Measurements from ENCODE around the gene LRRTM2.

The LRRTM2 gene

DNA sequence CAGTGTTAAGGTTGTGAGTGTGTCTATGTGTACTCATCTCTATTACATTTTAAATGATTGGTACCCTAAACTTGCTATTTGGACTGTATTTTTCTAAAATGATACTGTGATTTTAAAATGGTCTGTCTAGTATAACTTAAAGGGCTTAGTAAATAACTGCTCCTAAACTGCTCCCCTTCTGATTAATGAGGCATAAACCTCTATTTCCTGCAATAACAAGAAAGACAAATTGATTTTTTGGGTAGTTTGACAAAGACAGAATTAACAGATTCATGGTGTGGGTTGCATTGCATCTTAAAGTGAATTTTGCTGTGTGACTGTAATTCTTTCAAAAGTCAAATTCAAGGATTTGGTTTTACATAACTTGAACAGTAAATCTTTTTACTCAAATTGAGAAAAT lies 8.1 kb upstream of the LRRTM2 start:
- Histone ChIP-seq H3K36me3 (ENCODE audit: insufficient read depth, low read length) (peaks cover 16% of the 10 kb centered on the region), H3K27me3 (ENCODE audit: insufficient read depth, low read length) (no peaks in the 10 kb centered on the region), H3K27ac (ENCODE audit: low read depth, low read length) (no peak overlapping the region), H3K4me1 (ENCODE audit: control insufficient read depth, insufficient read depth, low read length, unreplicated experiment) (no peaks in the 10 kb centered on the region), H3K79me2 (ENCODE audit: control insufficient read depth, insufficient read depth, low read length, unreplicated experiment) (peaks cover 42% of the 10 kb centered on the region), H3K4me3 (ENCODE audit: low read depth, low read length) (no peak overlapping the region), H2AFZ (ENCODE audit: low read length, unreplicated experiment) (no peak overlapping the region)

DNA sequence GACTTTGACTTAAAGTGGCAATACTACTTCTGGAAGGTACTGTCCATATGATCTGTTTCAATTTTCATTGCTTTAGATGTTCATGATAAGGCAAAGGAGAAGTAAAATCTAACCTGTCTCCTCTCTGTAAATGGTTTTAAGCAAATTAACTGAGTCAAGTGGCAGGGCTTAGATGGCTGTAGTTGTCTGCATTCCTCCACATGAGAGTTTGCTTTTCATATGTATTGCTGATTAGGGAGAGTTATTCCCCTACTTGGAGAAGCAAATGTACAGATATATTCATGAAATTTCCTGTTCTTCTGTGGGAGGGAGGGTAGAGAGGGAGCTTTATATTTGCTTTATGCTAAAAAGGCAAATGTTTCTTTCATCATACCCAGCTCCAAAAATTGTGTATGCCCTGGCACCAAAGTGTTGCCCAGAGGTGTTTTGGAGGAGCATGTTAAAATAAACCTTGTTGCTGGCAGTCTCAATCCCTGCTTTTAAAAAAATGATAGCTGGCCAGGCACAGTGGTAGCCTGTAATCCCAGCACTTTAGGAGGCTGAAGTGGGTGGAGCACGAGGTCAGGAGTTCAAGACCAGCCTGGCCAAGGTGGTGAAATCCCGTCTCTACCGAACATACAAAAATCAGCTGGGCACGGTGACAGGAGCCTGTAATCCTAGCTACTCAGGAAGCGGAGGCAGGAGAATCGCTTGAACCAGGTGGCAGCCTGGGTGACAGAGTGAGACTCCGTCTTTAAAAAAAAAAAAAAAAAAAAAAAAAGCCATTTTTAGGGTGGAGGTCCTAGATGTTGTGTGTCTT lies 3.5 kb upstream of the LRRTM2 start:
- no peak overlapping the region for H3K27ac ChIP-seq (ENCODE audit: low read depth, low read length)

DNA sequence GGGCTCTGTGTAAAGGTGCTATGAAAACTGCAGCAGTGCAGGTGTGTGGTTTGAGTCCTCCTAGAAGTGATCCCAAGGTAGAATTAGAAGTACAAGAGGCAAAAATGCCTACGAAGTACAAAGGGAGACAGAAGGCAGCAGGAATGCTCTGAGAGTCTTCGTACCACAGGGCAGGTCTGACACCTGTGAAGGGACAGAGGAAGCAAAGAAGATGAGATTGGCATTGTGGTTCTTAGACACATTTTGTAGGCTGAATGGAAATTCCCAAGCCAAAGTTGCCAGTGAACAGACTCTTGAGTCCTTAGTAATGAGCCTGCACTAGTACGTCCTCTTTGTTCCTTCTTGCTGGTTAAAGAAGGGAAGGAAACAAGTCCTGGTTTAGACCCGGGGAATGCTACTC lies 1.7 kb upstream of the LRRTM2 start:
- Histone ChIP-seq H3K4me1 (ENCODE audit: control insufficient read depth, insufficient read depth, low read length, unreplicated experiment) (peaks cover 11% of the 10 kb centered on the region), H3K27ac (ENCODE audit: low read depth, low read length) (no peak overlapping the region), H3K36me3 (ENCODE audit: insufficient read depth, low read length) (no peaks in the 10 kb centered on the region), H2AFZ (ENCODE audit: low read length, unreplicated experiment) (no peak overlapping the region), H3K27me3 (ENCODE audit: insufficient read depth, low read length) (no peaks in the 10 kb centered on the region), H3K79me2 (ENCODE audit: control insufficient read depth, insufficient read depth, low read length, unreplicated experiment) (peaks cover 68% of the 10 kb centered on the region), H3K4me3 (ENCODE audit: low read depth, low read length) (no peak overlapping the region)

More for the DNA sequence above, 3.5 kb upstream of the LRRTM2 start:
- no peak overlapping the region for H2AFZ ChIP-seq (ENCODE audit: low read length, unreplicated experiment)
- peaks cover 66% of the 10 kb centered on the region for H3K79me2 ChIP-seq (ENCODE audit: control insufficient read depth, insufficient read depth, low read length, unreplicated experiment)
- H3K4me1 ChIP-seq (ENCODE audit: control insufficient read depth, insufficient read depth, low read length, unreplicated experiment) = peaks cover 8% of the 10 kb centered on the region
- H3K27me3 ChIP-seq (ENCODE audit: insufficient read depth, low read length) = no peaks in the 10 kb centered on the region
- H3K4me3 ChIP-seq (ENCODE audit: low read depth, low read length) = no peak overlapping the region
- H3K36me3 ChIP-seq (ENCODE audit: insufficient read depth, low read length) = no peaks in the 10 kb centered on the region

DNA sequence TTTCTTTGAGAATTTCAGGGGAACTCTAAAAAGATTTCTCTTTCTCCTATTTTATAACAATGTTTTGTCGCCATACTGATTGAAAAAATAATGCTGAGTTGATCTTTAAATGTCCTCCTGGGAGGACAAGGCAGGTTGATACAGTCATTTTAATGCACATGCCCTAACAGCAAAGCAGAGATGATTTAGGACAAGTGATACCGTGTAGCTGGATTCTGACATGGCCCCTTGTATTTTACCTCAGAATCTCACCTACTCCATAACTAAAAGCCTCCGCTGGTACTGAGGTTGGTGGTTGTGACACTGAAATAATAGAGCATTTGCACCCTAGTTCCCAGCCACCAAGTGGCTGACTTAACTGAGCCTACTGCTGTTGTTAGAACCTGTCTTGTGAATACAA lies 811 bp upstream of the LRRTM2 start:
- Histone ChIP-seq H3K27ac (ENCODE audit: low read depth, low read length) (no peak overlapping the region), H3K27me3 (ENCODE audit: insufficient read depth, low read length) (no peaks in the 10 kb centered on the region), H3K36me3 (ENCODE audit: insufficient read depth, low read length) (no peaks in the 10 kb centered on the region), H2AFZ (ENCODE audit: low read length, unreplicated experiment) (no peak overlapping the region), H3K4me1 (ENCODE audit: control insufficient read depth, insufficient read depth, low read length, unreplicated experiment) (peaks cover 11% of the 10 kb centered on the region), H3K79me2 (ENCODE audit: control insufficient read depth, insufficient read depth, low read length, unreplicated experiment) (peaks cover 67% of the 10 kb centered on the region), H3K4me3 (ENCODE audit: low read depth, low read length) (no peak overlapping the region)

DNA sequence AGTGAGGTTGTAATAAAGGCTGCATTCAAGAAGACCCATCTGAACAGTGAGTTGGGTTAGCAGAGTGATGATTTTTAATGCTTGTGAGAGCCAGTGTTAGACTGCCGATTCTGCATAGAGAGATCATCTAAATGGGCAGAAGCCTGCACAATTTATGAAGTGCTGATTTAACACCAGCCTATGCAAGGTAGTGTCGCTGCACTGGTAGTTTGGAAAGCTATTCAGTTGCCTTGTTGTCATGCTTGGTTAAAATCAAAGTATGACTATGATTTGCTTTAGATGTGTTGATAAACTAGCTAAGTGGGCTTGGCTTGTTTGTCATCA lies 379 bp upstream of the LRRTM2 start:
- Histone ChIP-seq H3K4me3 (ENCODE audit: low read depth, low read length) (peak overlapping the region; percentile 76), H3K4me1 (ENCODE audit: control insufficient read depth, insufficient read depth, low read length, unreplicated experiment) (peaks cover 13% of the 10 kb centered on the region), H3K79me2 (ENCODE audit: control insufficient read depth, insufficient read depth, low read length, unreplicated experiment) (peaks cover 67% of the 10 kb centered on the region), H2AFZ (ENCODE audit: low read length, unreplicated experiment) (no peak overlapping the region), H3K36me3 (ENCODE audit: insufficient read depth, low read length) (no peaks in the 10 kb centered on the region), H3K27me3 (ENCODE audit: insufficient read depth, low read length) (no peaks in the 10 kb centered on the region), H3K27ac (ENCODE audit: low read depth, low read length) (peak overlapping the region; percentile 19; the same call in 1 of the 2 replicates)

DNA sequence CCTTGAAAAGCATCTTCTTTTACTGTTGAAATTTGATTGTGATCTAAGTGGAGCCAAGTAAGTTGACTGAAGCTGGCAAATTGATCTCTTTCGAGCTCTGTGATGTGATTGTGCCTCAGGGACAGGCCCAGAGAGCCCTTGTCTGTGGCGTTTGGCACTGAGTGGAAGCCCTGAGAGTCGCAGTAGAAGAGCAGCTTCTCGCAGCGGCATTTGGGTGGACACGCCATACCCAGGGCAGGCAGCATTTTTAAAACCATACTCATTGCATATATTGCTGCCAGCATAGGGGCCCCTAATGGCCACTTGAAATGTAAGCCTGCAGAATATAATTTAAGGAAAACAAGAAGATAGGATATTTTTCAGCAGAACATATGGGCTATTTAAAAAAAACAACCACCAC lies 894 bp downstream of the LRRTM2 start:
- H2AFZ ChIP-seq (ENCODE audit: low read length, unreplicated experiment) = no peak overlapping the region
- H3K4me1 ChIP-seq (ENCODE audit: control insufficient read depth, insufficient read depth, low read length, unreplicated experiment) = peaks cover 24% of the 10 kb centered on the region
- H3K27ac ChIP-seq (ENCODE audit: low read depth, low read length) = no peak overlapping the region
- peaks cover 68% of the 10 kb centered on the region for H3K79me2 ChIP-seq (ENCODE audit: control insufficient read depth, insufficient read depth, low read length, unreplicated experiment)
- peak overlapping the region; percentile 76 for H3K4me3 ChIP-seq (ENCODE audit: low read depth, low read length)
- H3K36me3 ChIP-seq (ENCODE audit: insufficient read depth, low read length) = no peaks in the 10 kb centered on the region
- H3K27me3 ChIP-seq (ENCODE audit: insufficient read depth, low read length) = no peaks in the 10 kb centered on the region

DNA sequence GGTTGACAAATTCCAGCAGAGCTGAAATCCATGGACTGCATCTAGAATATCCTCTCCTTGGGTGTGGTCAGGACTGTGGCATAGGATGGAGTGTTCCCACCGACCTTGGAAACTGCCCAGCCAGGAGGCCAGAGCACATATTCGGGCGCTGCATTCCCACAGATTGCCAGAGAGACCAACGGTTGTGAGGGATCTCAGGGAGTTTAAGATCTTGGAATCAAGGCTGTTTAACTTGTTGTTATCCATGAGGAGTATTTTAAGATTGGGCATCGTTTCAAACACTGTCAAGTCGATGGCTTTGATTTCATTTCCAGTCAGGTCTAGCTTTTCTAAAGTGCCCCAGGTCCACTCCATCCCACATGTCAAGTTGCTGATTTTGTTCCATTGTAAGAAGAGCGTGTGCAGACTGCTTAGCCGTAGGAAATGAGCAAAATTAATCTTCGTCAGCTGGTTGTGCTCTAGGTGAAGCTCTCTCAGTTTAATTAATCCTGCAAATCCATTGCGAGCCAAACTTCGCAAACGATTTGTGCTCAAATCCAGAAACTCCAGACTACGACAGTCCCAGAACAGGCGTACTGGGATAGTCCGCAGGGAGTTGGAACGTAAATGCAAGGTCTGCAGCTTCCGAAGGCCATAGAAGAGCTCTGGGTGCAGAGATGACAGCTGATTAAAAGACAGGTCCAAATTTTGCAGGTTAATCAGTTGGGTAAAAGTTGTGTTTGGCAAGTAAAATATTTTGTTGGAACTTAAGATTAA lies 1.5 kb downstream of the LRRTM2 start:
- Histone ChIP-seq H3K4me3 (ENCODE audit: low read depth, low read length) (peak overlapping the region; percentile 76), H3K27me3 (ENCODE audit: insufficient read depth, low read length) (no peaks in the 10 kb centered on the region), H2AFZ (ENCODE audit: low read length, unreplicated experiment) (no peak overlapping the region), H3K27ac (ENCODE audit: low read depth, low read length) (no peak overlapping the region), H3K79me2 (ENCODE audit: control insufficient read depth, insufficient read depth, low read length, unreplicated experiment) (peaks cover 66% of the 10 kb centered on the region), H3K36me3 (ENCODE audit: insufficient read depth, low read length) (no peaks in the 10 kb centered on the region), H3K4me1 (ENCODE audit: control insufficient read depth, insufficient read depth, low read length, unreplicated experiment) (peaks cover 24% of the 10 kb centered on the region)

DNA sequence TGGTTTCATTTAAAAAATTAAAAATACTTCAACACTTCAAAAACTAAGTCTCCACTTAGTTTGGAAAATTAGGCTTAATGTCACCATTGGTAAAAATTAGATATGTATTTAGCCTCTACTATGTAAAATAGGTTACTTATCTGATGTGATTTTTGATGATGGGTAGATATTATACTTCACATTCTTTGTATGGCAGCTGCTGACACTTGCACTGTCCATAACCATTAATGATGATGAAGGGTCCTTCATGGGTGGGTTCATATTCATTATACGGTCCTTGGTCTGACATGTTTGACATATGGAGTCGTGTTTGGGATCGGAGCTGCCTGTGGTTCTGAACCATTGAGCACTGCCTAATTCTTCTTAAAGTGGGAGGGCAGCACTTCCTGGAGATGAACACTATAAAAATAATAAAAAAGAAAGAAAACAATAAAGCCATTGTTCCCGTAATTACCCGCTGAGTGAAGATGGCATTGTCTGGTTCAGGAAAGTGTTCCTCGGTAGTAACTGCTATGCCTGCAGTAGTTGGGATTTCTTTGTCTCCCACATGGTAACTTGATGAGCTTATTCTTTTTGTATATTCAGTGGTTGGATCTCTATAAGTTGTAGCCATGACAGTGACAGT lies 2.2 kb downstream of the LRRTM2 start:
- Histone ChIP-seq H3K79me2 (ENCODE audit: control insufficient read depth, insufficient read depth, low read length, unreplicated experiment) (peaks cover 68% of the 10 kb centered on the region), H3K27me3 (ENCODE audit: insufficient read depth, low read length) (no peaks in the 10 kb centered on the region), H3K4me3 (ENCODE audit: low read depth, low read length) (no peak overlapping the region), H2AFZ (ENCODE audit: low read length, unreplicated experiment) (no peak overlapping the region), H3K4me1 (ENCODE audit: control insufficient read depth, insufficient read depth, low read length, unreplicated experiment) (peaks cover 24% of the 10 kb centered on the region), H3K36me3 (ENCODE audit: insufficient read depth, low read length) (no peaks in the 10 kb centered on the region), H3K27ac (ENCODE audit: low read depth, low read length) (no peak overlapping the region)

DNA sequence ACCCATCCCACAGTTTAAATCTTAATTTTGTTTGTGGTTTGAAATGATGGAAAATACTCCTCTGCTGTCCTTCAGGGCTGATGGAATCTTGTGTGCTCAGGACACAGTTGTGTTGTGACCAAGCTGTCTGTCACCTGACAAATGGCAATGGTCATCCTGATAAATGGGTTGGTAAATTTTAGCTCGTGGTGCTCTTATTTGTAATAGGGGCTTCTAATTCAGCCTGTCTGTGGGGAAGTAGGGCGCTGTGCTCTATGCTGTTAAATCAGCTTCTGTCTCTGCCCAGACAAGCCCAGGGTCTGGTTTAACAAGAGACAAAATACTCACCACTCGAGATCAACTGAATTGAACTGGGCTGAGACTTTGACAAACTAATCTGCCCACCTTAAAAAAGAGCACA lies 4.5 kb downstream of the LRRTM2 start:
- Histone ChIP-seq H3K27me3 (ENCODE audit: insufficient read depth, low read length) (no peaks in the 10 kb centered on the region), H3K79me2 (ENCODE audit: control insufficient read depth, insufficient read depth, low read length, unreplicated experiment) (peaks cover 57% of the 10 kb centered on the region), H3K4me1 (ENCODE audit: control insufficient read depth, insufficient read depth, low read length, unreplicated experiment) (peaks cover 24% of the 10 kb centered on the region), H2AFZ (ENCODE audit: low read length, unreplicated experiment) (no peak overlapping the region), H3K27ac (ENCODE audit: low read depth, low read length) (no peak overlapping the region), H3K36me3 (ENCODE audit: insufficient read depth, low read length) (no peaks in the 10 kb centered on the region), H3K4me3 (ENCODE audit: low read depth, low read length) (no peak overlapping the region)

DNA sequence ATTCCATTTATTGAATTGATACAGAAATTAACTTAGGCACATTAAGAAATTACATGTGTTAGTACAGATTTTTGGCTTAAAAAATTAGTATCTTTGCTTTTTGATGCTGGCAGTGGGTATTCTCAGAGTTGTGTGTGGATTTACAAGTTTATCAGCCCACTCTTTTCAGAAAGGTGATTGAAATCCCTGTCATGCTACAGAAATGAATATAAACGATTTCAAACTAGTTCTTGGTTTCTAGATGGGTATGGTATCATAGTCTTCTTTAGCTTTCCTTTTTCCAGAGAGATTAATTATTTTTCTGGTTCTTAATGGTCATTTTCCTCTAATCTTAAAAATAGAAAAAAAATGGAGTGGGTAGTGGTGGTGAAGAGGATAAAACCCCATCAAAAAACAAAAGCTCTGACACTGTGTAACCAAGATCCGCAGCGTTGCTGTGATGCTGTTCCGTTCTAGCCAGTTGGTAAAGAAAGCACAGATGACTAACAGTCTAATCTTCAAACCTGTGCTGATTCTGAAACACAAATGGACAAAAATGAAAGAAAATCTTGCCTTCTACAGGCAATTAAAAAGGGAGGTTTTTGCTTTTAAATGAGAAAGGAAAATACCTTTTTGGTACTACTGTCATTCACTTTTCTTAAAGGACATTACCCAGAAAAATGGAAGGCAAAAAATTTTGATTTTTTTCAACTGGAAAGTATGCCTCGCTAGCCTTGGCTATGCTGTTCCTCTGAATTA lies 5.2 kb downstream of the LRRTM2 start:
- Histone ChIP-seq H3K27ac (ENCODE audit: low read depth, low read length) (no peak overlapping the region), H3K36me3 (ENCODE audit: insufficient read depth, low read length) (no peaks in the 10 kb centered on the region), H3K4me3 (ENCODE audit: low read depth, low read length) (no peak overlapping the region), H3K79me2 (ENCODE audit: control insufficient read depth, insufficient read depth, low read length, unreplicated experiment) (peaks cover 58% of the 10 kb centered on the region), H2AFZ (ENCODE audit: low read length, unreplicated experiment) (no peak overlapping the region), H3K4me1 (ENCODE audit: control insufficient read depth, insufficient read depth, low read length, unreplicated experiment) (peaks cover 24% of the 10 kb centered on the region), H3K27me3 (ENCODE audit: insufficient read depth, low read length) (no peaks in the 10 kb centered on the region)

Measured in ACC112 (cell line).